Left renal cortex interstitium (tissue), 4 donors: Measurements from ENCODE around the gene UQCRQ. TPM values are rescaled to one million over a fixed set of nuclear protein-coding genes. Genes with fewer than 3 reads are reported as not detected.

Experiments
- DNase-seq, 4 donors: peaks; one replicate each; pipeline ENCODE4 v3.0.0-alpha.2; 2013; ENCODE audit warnings: low read depth in 4 of 4, low spot score in 2 of 4, missing footprints in 1 of 4
- polyA plus RNA-seq, 4 donors: library from polyadenylated mRNA; unstranded; fragments of 120-200 nt; gene quantifications; one replicate each; pipeline ENCODE4 v1.2.1, GENCODE V29; 2013; ENCODE audit not compliant: insufficient read length in 4 of 4

The UQCRQ gene
- 100 to 1,000 TPM; 191 to 319 (median 201) TPM for polyA plus RNA-seq

GRCh38 chr5:132866342-132867045 is at the start of gene UQCRQ, which contains the start of gene GDF9:
TSS of gene UQCRQ (plus strand) at chr5:132866642. CDS start at chr5:132866882, 240 bp downstream.
TSS of gene GDF9 (minus strand) at chr5:132866469. CDS start at chr5:132864533, 1,936 bp downstream.
- DNase-seq, result peak; percentile 99 to 100 (median 99)

- no peak for DNase-seq
Observed at GRCh38 chr5:132817011-132817410, 49.4 kb upstream of the UQCRQ start.

GRCh38 chr5:132819468-132819867 is 47.0 kb upstream of the UQCRQ start:
- no peak for DNase-seq

- DNase-seq, result peak in 1 of 4 donors; percentile 88
Observed at GRCh38 chr5:132820162-132820754, 46.2 kb upstream of the UQCRQ start.

- no peak for DNase-seq
Observed at GRCh38 chr5:132821350-132821749, 45.1 kb upstream of the UQCRQ start.

GRCh38 chr5:132821791-132822190 is 44.7 kb upstream of the UQCRQ start:
- DNase-seq, result no peak

GRCh38 chr5:132822650-132823480 is 43.6 kb upstream of the UQCRQ start:
- no peak for DNase-seq

GRCh38 chr5:132823481-132824050 is 42.9 kb upstream of the UQCRQ start:
- DNase-seq, result no peak

GRCh38 chr5:132824426-132824825 is 42.0 kb upstream of the UQCRQ start:
- no peak for DNase-seq

- no peak for DNase-seq
Observed at GRCh38 chr5:132825033-132825833, 41.2 kb upstream of the UQCRQ start.

- no peak for DNase-seq
Observed at GRCh38 chr5:132825834-132826391, 40.5 kb upstream of the UQCRQ start.

GRCh38 chr5:132826424-132827082 is 39.9 kb upstream of the UQCRQ start:
- DNase-seq, result no peak

GRCh38 chr5:132827943-132828673 is 38.3 kb upstream of the UQCRQ start:
- no peak for DNase-seq

- no peak for DNase-seq
Observed at GRCh38 chr5:132828846-132829494, 37.5 kb upstream of the UQCRQ start.

GRCh38 chr5:132829742-132830435 is 36.6 kb upstream of the UQCRQ start:
- DNase-seq, result no peak

- DNase-seq, result no peak
Observed at GRCh38 chr5:132830436-132831094, 35.9 kb upstream of the UQCRQ start, which contains the start of gene SHROOM1. TSS of gene SHROOM1 (minus strand) at chr5:132830647. CDS start at chr5:132826140, 4,507 bp downstream.
